CD4-positive, alpha-beta T cell treated with Interleukin-15 for 4 hours (primary cell): ENCODE data around the gene RBBP4.
"Not testable (repeated sequence)": the region's sequence is repeated elsewhere in the genome, so short reads cannot be mapped to it uniquely, and the experiment has no call there.

Experiments used
- DNase-seq: peaks from one replicate; pipeline ENCODE4 v3.0.0-alpha.2; 2020; ENCODE audit warnings: low spot score

Gene RBBP4

DNA sequence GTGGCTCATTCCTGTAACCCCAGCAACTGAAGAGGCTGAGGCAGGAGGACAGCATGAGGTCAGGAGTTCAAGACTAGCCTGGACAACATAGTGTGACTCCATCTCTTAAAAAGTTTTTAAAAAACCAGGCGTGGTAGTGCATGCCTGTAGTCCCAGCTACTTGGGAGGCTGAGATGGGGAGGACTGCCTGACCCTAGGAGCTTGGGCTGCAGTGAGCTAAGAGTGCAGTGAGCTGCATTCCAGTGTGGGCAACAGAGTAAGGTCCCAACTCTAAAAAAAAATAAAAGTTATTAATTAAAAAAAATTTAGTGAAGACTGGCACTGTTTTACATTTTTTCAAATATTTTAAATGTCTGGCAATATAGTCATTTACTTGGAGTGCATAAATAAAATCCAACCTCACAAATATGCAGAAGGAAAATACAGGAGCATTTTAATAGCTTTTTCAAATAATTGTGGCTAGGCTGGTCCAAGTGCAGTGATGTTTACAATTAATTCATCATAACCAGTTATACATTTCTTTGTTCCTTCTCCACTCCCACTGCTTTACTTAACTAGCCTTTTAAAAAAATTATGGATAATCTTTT, 11.4 kb upstream of the RBBP4 start:
- DNase-seq, result no peak

- not testable (repeated sequence) for DNase-seq
These were observed 8.6 kb upstream of the RBBP4 start for GRCh38 chr1:32642292-32642827.

DNA sequence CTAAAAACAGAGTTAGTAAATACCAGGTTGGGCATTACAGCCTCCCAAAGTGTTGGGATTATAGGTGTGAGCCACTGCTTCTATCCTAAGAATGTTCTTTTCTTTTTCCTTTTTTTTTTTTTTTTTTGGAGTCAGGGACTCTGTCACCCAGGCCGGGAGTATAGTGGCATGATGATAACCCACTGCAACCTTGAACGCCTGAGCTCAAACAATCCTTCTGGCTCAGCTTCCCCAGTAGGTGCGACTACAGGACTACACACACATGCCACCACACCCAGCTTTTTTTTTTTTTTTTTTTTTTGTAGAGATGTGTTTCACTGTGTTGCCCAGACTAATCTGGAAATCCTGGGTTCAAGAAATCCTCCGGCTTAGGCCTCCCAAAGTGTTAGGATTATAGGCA, 6.6 kb upstream of the RBBP4 start:
- DNase-seq, result no peak

DNA sequence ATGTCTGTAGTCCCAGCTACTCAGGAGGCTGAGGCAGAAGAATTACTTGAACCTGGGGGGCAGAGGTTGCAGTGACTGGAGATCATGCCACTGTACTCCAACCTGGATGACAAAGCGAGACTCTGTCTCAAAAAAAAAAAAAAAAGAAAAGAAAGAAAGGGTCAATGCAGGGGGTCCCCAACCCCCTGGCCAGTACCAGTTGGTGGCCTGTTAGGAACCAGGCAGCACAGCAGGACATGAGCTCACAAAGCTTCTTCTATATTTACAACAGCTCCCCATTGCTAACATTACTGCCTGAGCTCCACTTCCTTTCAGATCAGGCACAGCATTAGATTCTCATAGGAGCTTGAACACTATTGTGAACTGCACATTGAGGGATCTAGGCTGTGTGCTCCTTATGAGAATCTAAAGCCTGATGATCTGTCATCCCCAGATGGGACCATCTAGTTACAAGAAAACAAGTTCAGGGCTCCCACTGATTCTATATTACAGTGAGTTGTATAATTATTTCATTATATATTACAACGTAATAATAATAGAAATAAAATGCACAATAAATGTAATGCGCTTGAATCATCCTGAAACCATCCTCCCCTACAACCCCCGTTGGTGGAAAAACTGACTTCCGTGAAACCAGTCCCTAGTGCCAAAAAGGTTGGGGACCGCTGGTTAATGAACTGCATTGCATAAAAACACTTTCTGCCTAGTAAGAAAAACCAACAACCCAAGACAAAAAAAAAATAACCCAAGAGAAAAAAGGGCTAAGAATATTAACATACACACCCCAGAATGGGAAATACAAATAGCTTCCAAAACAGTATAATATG, 3.5 kb upstream of the RBBP4 start:
- DNase-seq, result no peak

DNA sequence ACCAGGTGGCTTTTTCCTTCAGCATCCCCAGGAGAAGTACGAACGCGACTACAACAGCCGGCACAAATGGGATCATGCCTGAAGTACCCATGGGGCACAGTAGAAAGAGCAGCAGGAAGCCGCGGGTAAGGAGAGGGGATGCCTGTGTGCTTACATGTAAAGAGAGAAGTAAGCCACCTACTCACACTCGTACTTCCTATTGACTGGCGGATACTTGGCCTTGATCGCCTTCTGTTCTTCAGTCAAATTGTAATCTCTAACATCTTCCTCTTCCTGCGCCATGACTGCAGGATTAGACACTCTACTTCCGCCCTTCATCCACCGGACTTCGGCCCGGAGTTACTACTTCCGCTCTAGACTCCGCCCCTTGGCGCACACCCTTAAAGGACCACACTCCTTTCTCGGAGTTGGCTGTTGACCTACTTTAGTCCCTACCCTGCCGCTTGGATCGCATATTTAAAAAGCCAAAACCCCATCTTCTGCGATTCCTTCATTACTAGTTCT, 708 bp upstream of the RBBP4 start, which contains the start of gene ZBTB8OS:
Gene ZBTB8OS (minus strand): TSS at position 303 of the 504 bp plus-strand sequence. CDS start 21 bp downstream, at position 282.
- peak; percentile 90 for DNase-seq

DNA sequence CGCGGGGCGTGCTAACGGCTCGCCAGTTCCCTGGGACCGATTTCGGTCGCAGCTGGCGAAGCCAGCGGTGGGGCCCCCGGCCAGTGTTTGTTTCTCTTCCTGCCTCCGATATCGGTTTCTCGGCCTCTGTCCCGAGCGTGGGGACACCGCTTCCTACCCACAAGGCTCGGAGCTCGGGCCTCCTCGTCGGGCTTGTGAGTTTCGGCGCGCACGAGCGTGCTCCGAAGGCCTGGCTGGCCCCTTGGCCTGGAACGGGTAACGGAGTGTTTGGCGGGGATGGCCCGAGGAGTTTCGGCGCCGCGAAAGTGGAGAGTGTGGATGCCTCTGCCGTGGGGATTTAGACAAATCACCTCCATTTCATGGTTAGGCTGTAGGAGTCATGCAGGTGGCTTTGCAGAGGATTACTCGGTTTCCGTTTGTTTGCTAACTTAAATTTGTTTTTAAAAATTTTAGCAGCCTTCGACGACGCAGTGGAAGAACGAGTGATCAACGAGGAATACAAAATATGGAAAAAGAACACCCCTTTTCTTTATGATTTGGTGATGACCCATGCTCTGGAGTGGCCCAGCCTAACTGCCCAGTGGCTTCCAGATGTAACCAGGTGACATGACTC, 559 bp downstream of the RBBP4 start:
- no peak for DNase-seq

DNA sequence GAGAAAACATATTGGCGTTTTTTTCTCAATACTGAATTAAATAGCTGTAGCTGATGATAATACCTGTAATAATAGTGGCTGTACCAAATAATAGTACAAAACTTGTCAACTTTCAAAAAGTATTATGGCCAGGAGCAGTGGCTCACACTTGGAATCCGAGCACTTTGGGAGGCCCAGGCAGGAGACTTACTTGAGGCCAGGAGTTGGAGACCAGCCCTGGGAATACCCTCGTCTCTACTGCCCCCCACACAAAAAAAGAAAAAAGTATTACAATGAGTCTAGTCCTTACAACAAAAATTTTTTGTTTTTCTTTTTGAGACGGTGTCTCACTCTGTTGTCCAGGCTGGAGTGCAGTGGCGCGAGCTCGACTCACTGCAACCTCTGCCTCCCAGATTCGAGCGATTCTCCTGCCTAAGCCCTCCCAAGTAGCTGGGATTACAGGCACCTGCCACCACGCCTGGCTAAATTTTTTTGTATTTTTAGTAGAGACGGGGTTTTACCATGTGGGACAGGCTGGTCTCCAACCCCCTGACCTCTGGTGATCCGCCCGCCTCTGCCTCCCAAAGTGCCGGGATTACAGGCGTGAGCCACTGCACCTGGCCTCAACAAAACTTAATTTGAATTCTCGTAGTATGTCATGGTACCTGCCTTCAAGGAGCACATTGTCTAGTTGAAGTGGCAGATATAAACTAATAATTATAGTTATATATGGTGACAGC, 1.4 kb downstream of the RBBP4 start:
- DNase-seq, result no peak

GRCh38 chr1:32659581-32659980, 8.6 kb downstream of the RBBP4 start:
- no peak for DNase-seq

DNA sequence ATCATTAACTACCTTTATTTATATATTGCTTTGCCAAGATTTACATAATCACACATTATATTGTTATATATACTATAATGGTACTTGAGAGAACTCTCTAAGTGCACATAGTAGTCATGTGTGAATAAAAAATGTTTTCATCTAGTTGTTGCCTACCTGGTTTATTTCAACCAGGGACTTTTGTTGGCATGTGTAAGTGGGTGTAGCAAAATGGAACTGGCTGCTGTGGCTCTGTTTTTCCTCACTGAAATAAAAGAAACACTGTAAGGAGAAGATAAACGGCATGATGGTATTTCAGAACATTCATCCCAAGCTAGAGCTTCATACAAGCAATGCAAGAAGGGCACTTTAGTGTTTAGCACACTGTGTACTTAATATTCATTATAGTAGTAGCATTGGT, 14.9 kb downstream of the RBBP4 start:
- no peak for DNase-seq

DNA sequence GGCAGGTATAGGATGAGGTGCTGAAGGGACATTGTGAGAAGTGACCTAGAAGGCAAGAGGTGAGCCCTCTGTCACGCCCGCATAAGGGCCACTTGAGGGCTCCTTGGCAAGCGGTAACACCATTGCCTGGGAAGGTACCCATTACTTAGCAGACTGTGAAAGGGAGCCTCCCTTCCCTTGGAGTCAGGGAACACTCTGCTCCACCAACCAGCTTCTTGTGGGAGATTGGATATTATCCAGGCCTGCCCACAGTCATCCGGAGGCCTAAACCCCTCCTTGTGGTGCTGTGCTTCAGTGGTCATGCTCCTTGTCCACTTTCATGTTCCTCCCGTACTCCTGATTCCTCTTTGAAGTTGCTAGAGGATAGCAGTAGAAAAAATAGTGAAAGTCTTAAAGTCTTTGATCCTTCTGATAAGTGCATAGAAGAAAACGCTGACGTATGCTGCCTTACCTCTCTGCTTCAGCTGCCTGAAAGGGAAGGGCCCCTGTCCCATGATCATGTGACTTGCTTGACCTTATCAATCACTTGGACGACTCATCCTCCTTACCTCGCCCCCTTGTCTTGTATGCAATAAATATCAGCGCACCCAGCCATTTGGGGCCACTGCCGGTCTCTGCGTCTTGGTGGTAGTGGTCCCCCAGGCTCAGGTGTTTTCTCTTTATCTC, 16.0 kb downstream of the RBBP4 start:
- DNase-seq, result no peak

DNA sequence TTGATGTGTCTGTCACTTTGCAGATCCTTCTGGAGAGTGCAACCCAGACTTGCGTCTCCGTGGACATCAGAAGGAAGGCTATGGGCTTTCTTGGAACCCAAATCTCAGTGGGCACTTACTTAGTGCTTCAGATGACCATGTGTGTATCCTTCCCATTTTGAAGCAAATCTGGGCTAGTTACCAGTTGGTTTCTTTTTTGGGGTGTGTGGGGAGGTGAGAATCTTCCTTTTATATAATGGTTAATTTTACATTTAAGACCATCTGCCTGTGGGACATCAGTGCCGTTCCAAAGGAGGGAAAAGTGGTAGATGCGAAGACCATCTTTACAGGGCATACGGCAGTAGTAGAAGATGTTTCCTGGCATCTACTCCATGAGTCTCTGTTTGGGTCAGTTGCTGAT, 17.7 kb downstream of the RBBP4 start:
- DNase-seq, result not testable (repeated sequence)

- no peak for DNase-seq
These were observed 25.9 kb downstream of the RBBP4 start for GRCh38 chr1:32676945-32677344.

GRCh38 chr1:32679993-32680392, 29.0 kb downstream of the RBBP4 start:
- not testable (repeated sequence) for DNase-seq

GRCh38 chr1:32680642-32681041, 29.6 kb downstream of the RBBP4 start:
- DNase-seq, result no peak

GRCh38 chr1:32681509-32681908, 30.5 kb downstream of the RBBP4 start:
- DNase-seq, result no peak

- DNase-seq, result no peak
These were observed 31.0 kb downstream of the RBBP4 start for GRCh38 chr1:32681999-32682398.

- no peak for DNase-seq
These were observed 32.4 kb downstream of the RBBP4 start for GRCh38 chr1:32683397-32683796.

DNA sequence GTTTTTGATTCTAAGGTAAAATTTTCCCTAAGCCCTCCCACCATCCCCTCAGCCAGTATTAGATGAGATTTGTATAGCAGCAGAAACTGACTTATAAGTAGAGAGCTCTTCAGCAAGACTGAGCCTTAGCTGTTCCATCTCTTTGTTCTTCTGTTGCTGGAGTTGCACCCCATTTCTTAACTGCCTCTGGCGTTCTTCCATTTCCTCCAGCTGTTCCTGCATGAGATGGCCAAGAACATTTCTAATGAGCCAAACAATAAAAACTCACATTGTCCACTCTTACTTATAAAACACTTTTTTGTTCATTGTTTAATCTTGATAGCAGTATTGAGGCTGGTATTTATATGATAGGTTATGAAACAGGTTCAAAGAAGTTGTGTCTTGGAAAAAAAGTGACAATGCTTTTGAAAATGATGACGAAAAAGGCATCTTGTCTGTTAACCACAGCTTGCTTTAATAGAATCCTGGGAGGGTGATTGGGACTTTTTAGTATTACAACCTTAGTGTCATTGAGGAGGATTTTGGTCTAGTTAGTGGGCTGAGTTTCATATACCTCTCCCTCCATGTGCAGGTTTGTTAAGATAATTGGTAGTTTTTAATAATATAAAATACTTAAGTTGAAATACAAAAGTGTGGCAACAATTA, 33.3 kb downstream of the RBBP4 start:
- no peak for DNase-seq

DNA sequence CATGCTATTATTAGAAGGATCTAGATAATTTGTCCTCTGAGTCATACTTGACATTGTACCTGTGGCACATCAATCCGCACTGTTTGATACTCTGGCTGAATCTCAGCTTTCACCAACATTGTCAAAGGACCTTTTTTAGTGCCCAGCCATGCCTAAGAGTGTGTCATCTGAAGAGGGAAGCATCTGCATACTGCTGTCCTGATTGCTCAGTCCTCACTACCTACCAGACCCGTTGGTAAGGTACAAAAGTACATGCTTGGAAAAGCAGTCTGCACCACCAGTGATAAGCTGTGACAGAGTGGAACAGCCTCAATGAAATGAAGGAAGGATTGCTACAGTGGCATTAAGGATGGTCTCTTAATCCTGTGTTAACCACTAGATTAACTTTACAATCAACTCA, 34.5 kb downstream of the RBBP4 start:
- no peak for DNase-seq

GRCh38 chr1:32686387-32686786, 35.4 kb downstream of the RBBP4 start:
- DNase-seq, result no peak
